GM12878 (cell line): ENCODE data around the gene GRM5. TPM values are rescaled to one million over a fixed set of nuclear protein-coding genes. Genes with fewer than 3 reads are reported as not detected.

ENCODE experiments used
- ATAC-seq: fragments of 200-7000 bp; cut with Tn5 transposase; 3 replicates; pipeline ENCODE4 v1.9.1; 2020; ENCODE audit warnings: mild to moderate bottlenecking, moderate library complexity
- BruUV-seq: library from RNA; stranded (reverse); fragments of 400-500 nt; replicated peaks from 2 replicates; lab custom pipeline; 2021; lab: Mats Ljungman, UMichigan
- CTCF ChIA-PET: fragments of 300-600 bp; sonication (Branson Sonifier 250); formaldehyde crosslinking; extraction: SDS; loops from one replicate; lab custom pipeline; 2021; ENCODE audit warnings: inconsistent platforms; lab: Yijun Ruan, JAX
- POLR2A ChIA-PET: fragments of 350-600 bp; formaldehyde crosslinking; extraction: SDS; loops from one replicate; lab custom pipeline; 2021; ENCODE audit warnings: inconsistent platforms; lab: Charles Lee
- RAD21 ChIA-PET: fragments of 300-600 bp; sonication (Branson Sonifier 250); formaldehyde crosslinking; loops from one replicate; lab custom pipeline; 2023; ENCODE audit warnings: antibody characterized with exemption; ENCODE audit not compliant: unreplicated experiment; lab: Charles Lee
- SMC1A ChIA-PET: fragments of 300-600 bp; sonication (Branson Sonifier 250); formaldehyde crosslinking; loops from one replicate; lab custom pipeline; 2023; ENCODE audit not compliant: unreplicated experiment, uncharacterized antibody; lab: Charles Lee
- DNase-seq: peaks from one replicate; pipeline ENCODE4 v3.0.0-alpha.2; 2011; ENCODE audit warnings: low read depth, low spot score
- FAIRE-seq: peaks from 3 replicates; lab custom pipeline; 2011; peaks lifted over from hg19 to GRCh38; lab: Jason Lieb, UNC
- H2AFZ ChIP-seq: 2 replicates; pipeline ENCODE4 v1.6.0; 2011; ENCODE audit warnings: low read depth, low read length, control low read depth; ENCODE audit not compliant: control insufficient read depth
- H3K27ac ChIP-seq: 2 replicates; pipeline ENCODE4 v1.5.1; 2011; ENCODE audit warnings: control low read depth; ENCODE audit not compliant: control insufficient read depth, insufficient read depth
- H3K27me3 ChIP-seq, 2 experiments: replicated peaks in 1 of 2; 2 replicates each; pipeline versions ENCODE4 v1.6.0 to v1.6.1; 2011; ENCODE audit warnings: low read length in 1 of 2; ENCODE audit not compliant: control insufficient read depth in 2 of 2, insufficient read depth in 2 of 2
- H3K36me3 ChIP-seq, 2 experiments: 2 replicates each; pipeline ENCODE4 v1.5.1; 2011; ENCODE audit warnings: low read length in 1 of 2; ENCODE audit not compliant: control insufficient read depth in 2 of 2, insufficient read depth in 2 of 2
- H3K4me1 ChIP-seq: 2 replicates; pipeline ENCODE4 v1.6.1; 2011; ENCODE audit warnings: mild to moderate bottlenecking, low read length, moderate library complexity, mixed read lengths; ENCODE audit not compliant: control insufficient read depth, insufficient read depth
- H3K4me2 ChIP-seq: 2 replicates; pipeline ENCODE4 v1.6.0; 2011; ENCODE audit warnings: control low read depth; ENCODE audit not compliant: control insufficient read depth, insufficient read depth
- H3K4me3 ChIP-seq: fragments of 200-600 bp; sonication (generic); 2 replicates; pipeline ENCODE4 v1.5.1; 2016
- H3K79me2 ChIP-seq: 2 replicates; pipeline ENCODE4 v1.6.0; 2011; ENCODE audit warnings: low read length; ENCODE audit not compliant: control insufficient read depth, insufficient read depth
- H3K9ac ChIP-seq: 2 replicates; pipeline ENCODE4 v1.8.0; 2011; ENCODE audit warnings: low read length, control low read depth, mixed read lengths; ENCODE audit not compliant: control insufficient read depth, insufficient read depth
- H3K9me3 ChIP-seq: replicated peaks from 3 replicates; pipeline ENCODE4 v1.5.1; 2011; ENCODE audit warnings: mild to moderate bottlenecking, low read length; ENCODE audit not compliant: control insufficient read depth, insufficient read depth
- H4K20me1 ChIP-seq: 2 replicates; pipeline ENCODE4 v1.6.0; 2011; ENCODE audit not compliant: control insufficient read depth, insufficient read depth
- E2F8 ChIP-seq: fragments of 450-650 bp; IDR thresholded peaks from 2 replicates; pipeline ENCODE4 v1.6.1; 2018; ENCODE audit warnings: mild to moderate bottlenecking, low read depth, moderate library complexity; ENCODE audit not compliant: partially characterized antibody
- KDM1A ChIP-seq: fragments of 200-600 bp; sonication (generic); IDR thresholded peaks from 2 replicates; pipeline ENCODE4 v1.6.1; 2016; ENCODE audit warnings: borderline replicate concordance
- NFYA ChIP-seq: IDR thresholded peaks from 2 replicates; pipeline ENCODE4 v1.6.1; 2011; ENCODE audit warnings: low read depth, mild to moderate bottlenecking, low read length, improper control_type of control experiment, borderline replicate concordance
- PAX5 ChIP-seq: IDR thresholded peaks from 2 replicates; pipeline ENCODE4 v1.6.1; 2011; ENCODE audit warnings: low read depth, low read length, borderline replicate concordance
- RAD21 ChIP-seq: IDR thresholded peaks from 2 replicates; pipeline ENCODE4 v1.6.1; 2011; ENCODE audit warnings: mild to moderate bottlenecking, low read depth, low read length, moderate library complexity; ENCODE audit not compliant: insufficient read depth
- ZBTB11 ChIP-seq: fragments of 450-650 bp; formaldehyde crosslinking; IDR thresholded peaks from 2 replicates; pipeline ENCODE4 v1.5.0; 2022; ENCODE audit warnings: mild to moderate bottlenecking, missing genetic modification characterization
- ZNF207 ChIP-seq: fragments of 450-650 bp; IDR thresholded peaks from 2 replicates; pipeline ENCODE4 v1.6.1; 2014; ENCODE audit warnings: antibody characterized with exemption, mild to moderate bottlenecking, borderline replicate concordance
- ZNF592 ChIP-seq: fragments of 450-650 bp; IDR thresholded peaks from 2 replicates; pipeline ENCODE4 v1.6.1; 2017; ENCODE audit warnings: mild to moderate bottlenecking, moderate library complexity
- WGBS: methylation state at CpG from one replicate; pipeline ENCODE4 v1.1.6; 2016; ENCODE audit warnings: low lambda C conversion rate; ENCODE audit not compliant: insufficient replicate concordance, insufficient coverage; ENCODE audit errors: missing lambda C conversion rate; 5-methylcytosine and 5-hydroxymethylcytosine counted together
- in situ Hi-C: fragments of 300-500 bp; cut with MboI; formaldehyde crosslinking; loops from 9 replicates; pipeline ENCODE4 v1.14.3; 2018; ENCODE audit warnings: mixed read lengths
- intact Hi-C: fragments of 100-400 bp; cut with micrococcal nuclease; formaldehyde crosslinking; loops from one replicate; pipeline ENCODE4 v1.14.2; 2022; ENCODE audit not compliant: unreplicated experiment
- polyA plus RNA-seq, 11 experiments: library from polyadenylated mRNA; depleted of rRNA in 4 of 11; unstranded in 6 of 11; stranded (reverse) in 5 of 11; fragments of >200 nt; fragmentation: Nextera tagmentation in 4 of 11; fragmentation: Illumina TruSeq in 1 of 11; extraction: Ambion mirVana in 4 of 11; extraction: Trizol in 1 of 11; gene quantifications; 1 replicate in 1 of 11; 2 replicates in 10 of 11; pipeline versions ENCODE4 v1.2.1 to v1.2.3, GENCODE V29; 2011 to 2016; ENCODE audit warnings: inconsistent platforms in 2 of 11, missing spikeins in 2 of 11, low read depth in 1 of 11
- total RNA-seq, 4 experiments: library from RNA; depleted of rRNA in 3 of 4; stranded (reverse); fragments of >200 nt in 3 of 4; fragmentation: Illumina TruSeq in 1 of 4; extraction: Trizol in 1 of 4; gene quantifications; 2 replicates each; pipeline versions ENCODE4 v1.2.1 to v1.2.3, GENCODE V29; 2013 to 2021

The GRM5 gene
- total and polyA plus RNA-seq, 10 of the 15 experiments (the other 5 are each of a cell fraction or from before 2014, with no cell fraction given), result not detected

- Histone ChIP-seq H3K4me1 (no peaks in the 10 kb centered on the region), H3K9ac (no peak overlapping the region), H3K9me3 (no peaks in the 10 kb centered on the region), H3K4me3 (no peak overlapping the region)
- no TSS peak for BruUV-seq
- 1% methylated on average over 11 of the region's 11 CpGs for WGBS
- ATAC-seq (no peak), DNase-seq (no peak)
- intact Hi-C loops, result no loop called here
- SMC1A ChIA-PET, result no interaction called here
- no peak for TF ChIP-seq RAD21
- no peak for TF ChIP-seq ZBTB11 (CRISPR knock-in tag)
- TF ChIP-seq PAX5, result no peak
- no peak for TF ChIP-seq ZNF592
- no peak for TF ChIP-seq ZNF207
- TF ChIP-seq NFYA, result no peak
- no peak for TF ChIP-seq KDM1A
- no peak for TF ChIP-seq E2F8
- TF ChIP-seq, all 136 proteins: peak for 0
- peaks cover 0 to 3% of the 10 kb centered on the region in 2 experiments; a peak in 2 of 4 replicates for H3K27me3 ChIP-seq
- H3K27ac ChIP-seq, result no peak overlapping the region
- ChIA-PET CTCF (no interaction called here), RAD21 (no interaction called here), POLR2A (no interaction called here)
- H4K20me1 ChIP-seq, result no peaks in the 10 kb centered on the region
- in situ Hi-C loops, result no loop called here
- H3K36me3 ChIP-seq, result no peaks in the 10 kb centered on the region
- H3K79me2 ChIP-seq, result no peaks in the 10 kb centered on the region
- no peak for FAIRE-seq
- H3K4me2 ChIP-seq, result no peak overlapping the region
- H2AFZ ChIP-seq, result no peak overlapping the region
Measured at GRCh38 chr11:88695689-88696414, 369.9 kb downstream of the GRM5 start.
